RCC 7860 (cell line): ENCODE data around the gene RSPRY1.

Experiments used
- DNase-seq: peaks from one replicate; pipeline ENCODE4 v3.0.0-alpha.2; 2015; ENCODE audit warnings: low spot score
- FAIRE-seq: peaks from 2 replicates; lab custom pipeline; 2012; peaks lifted over from hg19 to GRCh38; lab: Jason Lieb, UNC

RSPRY1 gene

DNA sequence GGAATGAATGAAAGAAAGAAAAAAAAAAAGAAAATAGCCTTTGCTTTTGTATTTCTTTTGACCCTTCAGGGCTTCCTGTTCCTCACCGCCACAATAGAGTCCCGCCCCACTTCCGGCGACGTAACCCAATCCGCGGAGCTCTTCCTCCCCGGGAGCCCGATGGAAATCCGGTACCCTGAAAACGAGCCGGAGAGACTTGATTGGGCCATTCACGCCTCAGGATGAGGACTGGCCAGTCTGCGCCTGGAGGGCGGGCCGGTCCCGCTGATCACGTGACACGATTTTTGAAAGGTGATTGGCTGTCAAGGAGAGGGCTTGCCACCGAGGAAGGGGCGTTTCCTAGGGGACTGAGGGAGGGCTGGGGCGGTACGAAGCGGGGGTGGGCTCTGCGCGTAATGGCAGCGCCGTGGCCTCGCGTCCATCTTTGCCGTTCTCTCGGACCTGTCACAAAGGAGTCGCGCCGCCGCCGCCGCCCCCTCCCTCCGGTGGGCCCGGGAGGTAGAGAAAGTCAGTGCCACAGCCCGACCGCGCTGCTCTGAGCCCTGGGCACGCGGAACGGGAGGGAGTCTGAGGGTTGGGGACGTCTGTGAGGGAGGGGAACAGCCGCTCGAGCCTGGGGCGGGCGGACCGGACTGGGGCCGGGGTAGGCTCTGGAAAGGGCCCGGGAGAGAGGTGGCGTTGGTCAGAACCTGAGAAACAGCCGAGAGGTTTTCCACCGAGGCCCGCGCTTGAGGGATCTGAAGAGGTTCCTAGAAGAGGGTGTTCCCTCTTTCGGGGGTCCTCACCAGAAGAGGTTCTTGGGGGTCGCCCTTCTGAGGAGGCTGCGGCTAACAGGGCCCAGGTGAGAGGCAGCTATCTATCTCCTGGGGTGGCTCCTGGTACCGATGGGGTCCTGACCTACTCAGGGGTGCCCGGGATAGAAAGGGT, at the start of gene RSPRY1, which contains the start of gene PSME3IP1:
Gene RSPRY1 (plus strand): TSS at position 385 of the 927 bp plus-strand sequence. CDS start 18,330 bp downstream, outside the sequence.
Gene PSME3IP1 (minus strand): TSS at position 95 of the 927 bp plus-strand sequence. CDS start 12,185 bp downstream, outside the sequence.
- peak; percentile 94 for FAIRE-seq

GRCh38 chr16:57137043-57137442, 49.1 kb upstream of the RSPRY1 start:
- no peak for FAIRE-seq
- no peak for DNase-seq

More for the DNA sequence above, at the start of gene RSPRY1, which contains the start of gene PSME3IP1:
- peak; percentile 98 for DNase-seq

- FAIRE-seq (no peak), DNase-seq (no peak)
Observed at GRCh38 chr16:57137566-57138273, 48.4 kb upstream of the RSPRY1 start.

- DNase-seq, result no peak
- FAIRE-seq, result no peak
Observed at GRCh38 chr16:57138281-57138935, 47.7 kb upstream of the RSPRY1 start.

DNA sequence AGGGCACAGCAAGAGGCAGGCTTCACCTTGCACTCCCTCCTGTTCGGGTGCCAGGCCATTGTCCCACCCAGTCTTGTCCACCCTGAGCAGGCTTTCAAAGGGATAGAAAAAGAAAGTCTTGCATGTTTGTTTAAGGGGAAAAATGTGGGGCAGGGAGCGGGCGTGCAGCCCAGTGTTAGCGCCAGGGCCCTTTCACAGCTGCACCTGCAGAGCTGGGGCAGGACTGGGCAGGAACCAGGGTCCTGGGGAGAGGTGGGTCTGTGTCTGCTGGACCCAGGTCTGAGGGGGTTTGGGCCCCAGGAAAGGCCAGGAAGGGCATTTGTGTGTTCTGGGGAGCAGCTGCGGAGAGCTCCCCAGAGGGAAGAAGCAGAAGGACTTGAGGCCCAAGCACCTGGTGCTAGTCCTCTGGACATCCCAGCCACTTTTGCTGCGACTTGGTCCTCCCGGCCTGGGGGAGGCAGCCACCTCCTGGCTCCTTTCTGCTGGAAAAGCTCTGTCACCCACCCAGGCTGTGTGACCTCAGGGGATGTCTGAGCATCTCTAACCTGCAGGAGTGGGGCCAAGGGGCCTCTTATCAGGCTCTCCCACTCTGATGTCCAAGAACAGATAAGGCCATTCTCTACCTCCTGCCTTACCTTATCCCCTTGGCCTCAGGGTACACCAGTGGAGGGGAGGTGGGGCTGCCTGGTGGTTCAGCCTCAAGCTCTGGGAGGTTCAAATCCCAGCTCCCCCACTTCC, 45.0 kb upstream of the RSPRY1 start:
- DNase-seq (no peak), FAIRE-seq (no peak)

DNA sequence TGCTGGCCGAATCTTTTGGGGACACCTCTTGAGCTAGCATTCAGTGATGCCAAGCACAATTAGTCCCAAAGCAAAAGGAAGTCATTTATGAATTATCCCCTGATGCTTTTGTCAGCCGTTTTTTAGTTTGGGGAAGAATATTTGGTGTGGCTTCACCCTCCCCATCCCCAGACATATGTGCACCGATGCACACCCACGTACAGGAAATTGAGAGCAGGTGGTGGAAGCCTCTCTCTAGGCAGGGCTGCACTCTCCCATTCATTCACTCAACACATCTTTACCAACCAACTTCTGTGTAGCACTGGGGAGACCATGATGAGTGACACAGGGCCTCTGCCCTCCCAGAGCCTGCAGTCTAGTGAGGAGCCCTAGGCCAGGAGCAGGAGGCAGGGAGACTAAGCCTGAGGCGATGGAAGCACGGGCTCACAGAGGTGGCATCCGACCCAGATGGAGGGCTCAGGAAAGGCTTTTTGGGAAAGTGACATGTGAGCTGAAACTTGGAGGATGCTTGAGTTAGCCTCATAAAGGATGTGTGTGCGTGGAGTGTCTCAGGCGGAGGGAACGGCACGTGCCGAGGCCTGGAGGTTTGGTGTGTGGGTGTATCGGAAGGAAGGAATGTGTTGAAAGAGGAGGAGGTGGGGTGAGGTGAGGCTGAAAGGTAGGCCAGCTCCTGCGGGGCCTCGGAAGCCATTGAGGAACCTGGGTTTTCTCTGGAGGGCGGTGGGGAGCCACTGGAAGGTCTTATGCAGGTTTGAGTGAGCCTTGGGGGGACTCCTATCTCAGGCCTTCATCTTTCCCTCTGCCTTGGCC, 44.1 kb upstream of the RSPRY1 start:
- no peak for DNase-seq
- no peak for FAIRE-seq

DNA sequence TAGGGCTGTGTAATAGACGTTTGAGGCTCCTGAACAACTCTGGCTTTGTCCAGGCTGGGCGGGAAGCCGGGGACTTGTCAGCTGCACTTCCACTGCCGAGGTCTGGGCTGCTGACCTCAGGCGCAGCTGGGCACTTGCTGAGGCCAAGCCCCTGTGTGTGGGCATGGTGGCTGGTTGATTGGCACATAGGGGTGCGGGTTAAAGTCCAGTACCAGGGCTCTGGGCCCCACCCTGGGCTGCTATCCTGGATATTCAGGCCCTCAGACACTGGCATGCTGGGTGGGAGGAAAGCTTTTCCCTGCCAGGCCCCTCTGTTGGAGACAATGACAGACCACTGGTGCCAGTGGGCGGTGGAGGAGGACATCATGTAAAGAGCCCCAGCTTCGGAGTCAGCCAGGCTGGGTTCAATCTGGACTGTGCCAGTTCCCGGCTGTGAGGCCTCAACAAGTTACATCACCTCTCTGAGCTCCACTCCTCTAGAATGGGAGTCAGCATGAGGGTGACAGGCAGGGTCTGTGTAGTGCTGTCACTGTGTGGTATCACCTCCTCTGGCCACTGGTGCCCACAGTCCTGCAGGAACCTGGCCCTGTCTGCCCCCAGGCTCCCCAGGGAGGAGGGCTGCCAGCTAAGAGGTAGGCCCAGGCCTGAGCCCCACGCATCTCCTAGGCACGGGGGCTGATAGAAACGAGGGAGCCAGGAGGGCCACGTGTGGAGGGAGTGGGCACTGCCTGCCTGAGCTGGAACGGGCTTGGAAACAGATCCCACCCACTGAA, 42.8 kb upstream of the RSPRY1 start:
- FAIRE-seq, result no peak
- no peak for DNase-seq

DNA sequence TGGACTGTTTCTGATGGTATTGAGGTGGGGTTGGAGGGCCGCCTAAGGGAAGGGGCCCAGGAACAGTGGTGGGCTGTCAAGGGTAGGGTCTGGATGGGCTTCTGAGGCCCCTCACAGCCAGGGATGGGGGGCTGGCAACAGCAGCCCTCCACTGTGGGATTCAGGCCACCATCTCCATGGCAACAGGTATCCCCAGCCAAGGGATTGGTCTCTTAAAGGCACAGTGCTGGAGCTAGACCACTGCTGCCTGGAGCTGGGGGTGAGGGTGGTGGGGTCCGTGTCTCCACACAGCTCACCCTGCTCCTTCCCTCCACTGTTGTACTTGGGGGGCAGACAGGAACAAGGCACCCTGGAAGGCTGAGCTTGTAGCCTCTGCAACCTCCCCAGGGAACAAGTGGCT, 42.1 kb upstream of the RSPRY1 start:
- no peak for FAIRE-seq
- no peak for DNase-seq

- FAIRE-seq (no peak), DNase-seq (no peak)
Observed at GRCh38 chr16:57145046-57146021, 40.8 kb upstream of the RSPRY1 start.

GRCh38 chr16:57146040-57146647, 40.0 kb upstream of the RSPRY1 start:
- FAIRE-seq (no peak), DNase-seq (no peak)

DNA sequence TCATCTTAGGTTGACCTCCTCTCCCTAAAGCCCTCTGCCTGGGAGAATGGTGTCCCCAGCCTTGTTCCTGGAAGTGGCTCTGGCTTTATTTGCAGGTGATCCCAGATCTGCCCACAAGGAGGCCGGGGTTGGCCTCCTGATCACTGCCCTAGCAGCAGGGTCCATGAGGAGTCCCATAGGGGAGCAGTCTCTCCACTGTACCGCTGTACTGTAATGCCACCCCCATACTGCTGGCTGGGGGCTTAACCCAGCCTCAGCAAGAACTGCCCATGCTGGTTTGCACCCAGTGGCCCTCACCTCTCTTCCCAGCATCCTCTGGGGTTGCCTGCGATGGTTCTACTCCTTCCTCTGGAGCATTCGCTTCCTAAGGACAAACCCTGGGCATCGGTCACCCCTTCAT, 39.4 kb upstream of the RSPRY1 start:
- no peak for DNase-seq

GRCh38 chr16:57147381-57148221, 38.5 kb upstream of the RSPRY1 start:
- DNase-seq (no peak), FAIRE-seq (no peak)

More for the DNA sequence above, 39.4 kb upstream of the RSPRY1 start:
- FAIRE-seq, result no peak

DNA sequence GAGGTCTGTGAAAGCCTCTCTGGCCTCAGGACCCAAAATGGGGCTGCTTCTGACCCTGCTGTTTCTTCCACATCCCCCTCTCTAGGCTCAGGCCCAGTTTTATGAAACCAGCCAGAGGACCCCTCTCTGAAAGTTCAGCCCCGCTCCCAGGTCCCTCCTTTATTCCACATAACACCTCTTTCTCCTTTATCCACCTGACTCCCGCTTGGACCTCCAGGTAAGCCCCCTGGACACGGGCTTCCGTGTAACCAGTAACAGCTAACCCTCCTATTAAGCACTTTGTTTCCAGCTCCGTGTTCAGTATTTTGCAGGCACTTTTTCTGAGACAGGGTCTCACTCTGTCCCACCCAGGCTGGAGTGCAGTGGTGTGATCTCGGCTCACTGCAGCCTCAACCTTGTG, 37.6 kb upstream of the RSPRY1 start:
- DNase-seq, result no peak
- no peak for FAIRE-seq

DNA sequence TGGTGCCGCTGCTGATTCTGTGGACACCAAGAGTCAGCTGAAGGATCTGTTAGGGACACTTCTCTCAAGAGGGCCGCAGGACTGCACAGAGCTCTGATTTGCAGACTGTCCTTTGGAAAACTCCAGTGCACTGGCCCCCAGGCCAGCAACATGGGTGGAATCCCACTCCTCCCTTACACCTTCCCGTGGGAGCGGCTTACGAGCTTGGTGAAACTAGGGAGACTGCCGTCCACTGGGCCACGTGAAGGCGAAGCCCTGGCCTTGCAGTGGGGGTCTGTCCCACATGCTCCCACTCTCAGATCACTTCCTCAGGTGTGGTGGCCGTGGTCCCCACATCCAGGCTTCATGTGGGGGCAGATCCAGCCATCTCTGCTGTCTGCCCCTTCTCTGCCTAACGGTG, 36.7 kb upstream of the RSPRY1 start:
- no peak for FAIRE-seq
- no peak for DNase-seq

DNA sequence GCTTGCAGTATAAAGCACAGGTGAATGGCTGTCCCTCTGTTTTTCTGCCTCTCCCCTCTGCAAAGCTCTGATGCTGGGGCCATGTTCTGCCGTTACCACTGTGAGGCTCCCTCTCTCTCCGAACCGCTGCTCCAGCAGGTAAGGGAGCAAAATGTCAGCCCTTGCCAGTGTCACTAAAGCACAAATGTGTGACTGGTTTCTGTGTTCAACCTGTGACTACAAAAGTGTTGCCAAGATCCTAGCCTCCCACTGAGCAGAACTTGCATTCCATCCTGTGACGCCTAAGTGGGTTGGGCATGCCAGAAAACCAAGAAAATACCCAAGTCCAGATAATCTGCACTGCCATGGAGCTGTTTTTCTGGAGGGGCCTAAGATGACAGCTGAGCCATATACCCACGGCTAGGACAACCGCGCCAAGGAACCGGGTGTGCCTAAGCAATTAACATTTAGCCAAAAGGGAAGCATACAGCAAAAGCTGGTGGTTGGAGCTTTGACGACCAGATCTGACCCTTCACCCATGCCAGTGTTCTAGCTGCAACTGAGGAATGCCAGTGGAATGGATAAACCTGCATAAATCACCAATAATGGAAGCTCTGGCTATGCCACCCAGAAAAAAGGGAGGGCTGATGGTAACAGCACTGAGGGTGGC, 35.3 kb upstream of the RSPRY1 start:
- FAIRE-seq (no peak), DNase-seq (no peak)

- DNase-seq (no peak), FAIRE-seq (no peak)
Observed at GRCh38 chr16:57151369-57151768, 34.8 kb upstream of the RSPRY1 start.
